Common myeloid progenitor, CD34-positive (primary cell): ENCODE data around the gene RNF214.

Source experiments
- CTCF ChIA-PET: fragments of 350-600 bp; sonication (Branson Sonifier 250); formaldehyde crosslinking; loops from one replicate; lab custom pipeline; 2021; ENCODE audit warnings: antibody characterized with exemption; lab: Charles Lee
- POLR2A ChIA-PET: fragments of 350-600 bp; sonication (Branson Sonifier 250); formaldehyde crosslinking; loops from one replicate; lab custom pipeline; 2021; ENCODE audit warnings: antibody characterized with exemption; lab: Charles Lee
- DNase-seq, 3 donors: peaks; one replicate each; pipeline versions ENCODE4 v3.0.0 to v3.0.0-alpha.2; 2013
- H3K27ac ChIP-seq, 2 experiments: 1 replicate in 1 of 2; 2 replicates in 1 of 2; pipeline ENCODE4 v1.7.0; 2013; ENCODE audit warnings: inconsistent platforms in 2 of 2, low read length in 2 of 2, mild to moderate bottlenecking in 2 of 2, low read depth in 1 of 2, moderate library complexity in 1 of 2; ENCODE audit not compliant: severe bottlenecking in 2 of 2, insufficient read depth in 1 of 2, poor library complexity in 1 of 2
- H3K27me3 ChIP-seq, 5 experiments: replicated peaks in 2 of 5; 1 replicate in 3 of 5; 2 replicates in 2 of 5; pipeline versions ENCODE4 v1.6.1 to v1.7.0; 2013; ENCODE audit warnings: low read length in 4 of 5, mild to moderate bottlenecking in 2 of 5, moderate library complexity in 2 of 5, inconsistent platforms in 1 of 5; ENCODE audit not compliant: insufficient read depth in 5 of 5, control insufficient read depth in 4 of 5
- H3K36me3 ChIP-seq, 4 experiments: 1 replicate in 2 of 4; 2 replicates in 2 of 4; pipeline versions ENCODE4 v1.6.1 to v1.7.0; 2013; ENCODE audit warnings: low read length in 3 of 4, control low read depth in 1 of 4, mild to moderate bottlenecking in 1 of 4; ENCODE audit not compliant: control insufficient read depth in 4 of 4, insufficient read depth in 4 of 4
- H3K4me1 ChIP-seq, 4 experiments: 1 replicate in 3 of 4; 2 replicates in 1 of 4; pipeline versions ENCODE4 v1.6.1 to v1.7.1; 2013; ENCODE audit warnings: low read length in 3 of 4, mild to moderate bottlenecking in 3 of 4, control low read depth in 1 of 4, inconsistent platforms in 1 of 4, moderate library complexity in 1 of 4; ENCODE audit not compliant: control insufficient read depth in 4 of 4, insufficient read depth in 4 of 4; ENCODE audit errors: control extremely low read depth in 1 of 4
- H3K4me3 ChIP-seq, 7 experiments: 1 replicate in 4 of 7; 2 replicates in 3 of 7; pipeline versions ENCODE4 v1.5.1 to v1.7.0; 2013; ENCODE audit warnings: mild to moderate bottlenecking in 7 of 7, low read length in 6 of 7, moderate library complexity in 6 of 7, inconsistent platforms in 2 of 7, low read depth in 2 of 7, control low read depth in 1 of 7; ENCODE audit not compliant: insufficient read depth in 4 of 7, control insufficient read depth in 1 of 7; ENCODE audit errors: extremely low read depth in 1 of 7
- H3K9me3 ChIP-seq, 5 experiments: 1 replicate in 4 of 5; 2 replicates in 1 of 5; pipeline versions ENCODE4 v1.6.1 to v1.7.1; 2013; ENCODE audit warnings: low read length in 4 of 5, mild to moderate bottlenecking in 2 of 5, inconsistent platforms in 1 of 5, low read depth in 1 of 5, moderate library complexity in 1 of 5; ENCODE audit not compliant: control insufficient read depth in 4 of 5, insufficient read depth in 2 of 5; ENCODE audit errors: control extremely low read depth in 1 of 5
- WGBS: methylation state at CpG from one replicate; pipeline ENCODE4 v1.1.5; 2013; ENCODE audit not compliant: insufficient coverage; 5-methylcytosine and 5-hydroxymethylcytosine counted together

RNF214 gene

DNA sequence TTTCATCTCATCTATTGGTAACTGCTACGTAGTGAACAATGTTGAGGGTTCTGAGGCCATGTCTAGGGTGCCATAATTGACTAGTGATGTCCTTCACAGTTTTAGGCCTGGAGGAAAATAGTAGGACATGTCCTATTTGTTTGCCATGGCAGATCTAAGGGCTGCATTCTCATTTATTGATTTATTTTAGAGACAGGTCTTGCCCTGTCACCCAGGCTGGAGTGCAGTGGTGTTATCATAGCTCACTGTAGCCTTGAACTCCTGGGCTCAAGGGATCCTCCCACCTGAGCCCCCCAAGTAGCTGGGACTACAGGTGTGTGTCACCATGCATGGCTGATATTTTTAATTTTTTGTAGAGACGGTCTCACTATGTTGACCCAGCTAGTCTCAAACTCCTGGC, 100.4 kb downstream of the RNF214 start:
- POLR2A ChIA-PET, result no interaction called here
- 100% methylated on average over 2 of the region's 2 CpGs for WGBS

DNA sequence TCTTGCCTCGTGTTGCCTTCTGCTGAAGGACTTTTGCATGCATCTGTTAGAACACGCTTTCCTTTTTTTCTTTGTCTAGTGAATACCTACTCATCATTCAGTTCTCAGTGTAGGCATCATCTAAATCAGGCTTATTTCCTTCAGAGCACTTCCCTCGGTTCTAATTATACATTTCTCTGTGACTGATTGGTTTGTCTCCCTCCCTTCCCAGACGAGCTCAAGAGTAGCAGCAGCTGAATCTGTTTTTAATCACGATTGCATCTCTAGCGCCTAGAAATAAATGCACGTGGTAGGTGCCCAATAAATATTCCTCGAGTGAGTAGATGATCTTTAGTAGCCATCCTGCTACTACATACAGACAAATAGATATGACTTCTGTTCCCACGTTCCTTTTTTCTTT, 101.4 kb downstream of the RNF214 start:
- DNase-seq, result no peak

More for the DNA sequence above, 100.4 kb downstream of the RNF214 start:
- Histone ChIP-seq H3K36me3 (peaks cover 0 to 4% (median 1%) of the 10 kb centered on the region in 4 experiments), H3K27me3 (no peaks in the 10 kb centered on the region), H3K27ac (no peak overlapping the region), H3K4me1 (peaks cover 0 to 16% (median 10%) of the 10 kb centered on the region in 4 experiments), H3K4me3 (no peak overlapping the region), H3K9me3 (no peaks in the 10 kb centered on the region)
- CTCF ChIA-PET, result interaction anchor here (1.4 to 1.9 kb wide), 2 partner anchors 9 to 14 kb away, joined by 5 to 6 read pairs; no protein-coding TSS in a partner anchor
- DNase-seq, result no peak

DNA sequence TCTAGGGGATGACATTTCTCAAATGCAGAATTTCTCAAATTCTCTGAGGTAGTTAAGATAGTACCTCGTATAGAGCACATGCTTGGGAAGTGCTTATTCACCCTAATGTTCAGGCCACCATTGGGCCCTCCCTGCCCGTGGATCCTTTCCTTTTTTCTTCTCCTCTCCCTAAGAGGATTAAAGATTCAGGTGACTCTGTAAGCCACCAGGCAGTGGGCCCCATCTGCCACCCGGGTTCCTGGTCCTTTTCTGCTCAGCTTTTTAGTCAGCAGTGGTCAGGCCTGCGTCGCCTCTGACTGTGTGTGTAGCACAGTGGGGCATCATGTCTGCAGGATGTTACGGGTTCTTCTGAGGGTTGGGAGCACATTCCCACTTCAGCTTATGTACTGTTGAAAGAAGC, 102.4 kb downstream of the RNF214 start:
- no peaks in the 10 kb centered on the region for H3K27me3 ChIP-seq
- no peak for DNase-seq
- no peaks in the 10 kb centered on the region for H3K9me3 ChIP-seq
- 98% methylated on average over 5 of the region's 6 CpGs for WGBS
- CTCF ChIA-PET, result interaction anchor here (1.3 kb wide), 1 partner anchor 104 kb away, joined by 3 read pairs; no protein-coding TSS in a partner anchor
- POLR2A ChIA-PET, result no interaction called here
- H3K27ac ChIP-seq, result no peak overlapping the region
- H3K36me3 ChIP-seq, result peaks cover 0 to 12% (median 4%) of the 10 kb centered on the region in 4 experiments
- no peak overlapping the region for H3K4me3 ChIP-seq
- H3K4me1 ChIP-seq, result peaks cover 0 to 5% (median 4%) of the 10 kb centered on the region in 4 experiments

More for the DNA sequence above, 101.4 kb downstream of the RNF214 start:
- 95% methylated on average over 8 of the region's 9 CpGs for WGBS
- CTCF ChIA-PET, result interaction anchor here (0.8 to 1.4 kb wide), 2 partner anchors 8 to 24 kb away, joined by 4 to 5 read pairs; no protein-coding TSS in a partner anchor
- Histone ChIP-seq H3K9me3 (no peaks in the 10 kb centered on the region), H3K36me3 (peaks cover 0 to 8% (median 3%) of the 10 kb centered on the region in 4 experiments), H3K4me3 (no peak overlapping the region), H3K27me3 (no peaks in the 10 kb centered on the region), H3K4me1 (peaks cover 0 to 10% (median 5%) of the 10 kb centered on the region in 4 experiments), H3K27ac (no peak overlapping the region)
- POLR2A ChIA-PET, result no interaction called here

DNA sequence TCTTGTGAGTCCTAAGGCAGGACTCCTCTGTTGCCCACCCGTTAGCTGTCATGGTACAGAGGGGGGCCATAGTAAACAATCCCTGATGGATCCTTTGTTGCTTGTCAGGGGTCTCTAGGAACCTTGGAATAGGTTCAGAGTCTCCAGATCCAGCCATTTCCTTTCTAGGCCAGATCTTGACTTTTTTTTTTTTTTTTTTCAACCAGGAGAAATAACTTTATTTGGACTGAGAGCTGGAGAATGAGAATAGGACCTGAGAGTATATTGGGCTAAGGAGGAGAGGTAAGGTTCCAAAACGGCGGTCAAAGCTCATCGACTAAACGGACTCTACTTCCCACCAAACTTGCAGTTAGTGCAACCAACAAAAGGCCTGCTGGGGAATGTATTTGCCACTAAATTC, 102.9 kb downstream of the RNF214 start:
- CTCF ChIA-PET, result interaction anchor here (1.3 kb wide), 1 partner anchor 105 kb away, joined by 3 read pairs; no protein-coding TSS in a partner anchor
- POLR2A ChIA-PET, result no interaction called here
- Histone ChIP-seq H3K4me3 (no peak overlapping the region), H3K4me1 (peaks cover 0 to 5% (median 4%) of the 10 kb centered on the region in 4 experiments), H3K36me3 (peaks cover 0 to 15% (median 4%) of the 10 kb centered on the region in 4 experiments), H3K27me3 (no peaks in the 10 kb centered on the region), H3K9me3 (no peaks in the 10 kb centered on the region), H3K27ac (no peak overlapping the region)
- DNase-seq, result no peak
- 92% methylated on average over 2 of the region's 5 CpGs for WGBS
